Measurements from ENCODE around the gene AGXT. TPM values are rescaled to one million over a fixed set of nuclear protein-coding genes. Genes with fewer than 3 reads are reported as not detected.

The AGXT gene
- total and polyA plus RNA-seq, 2 of the 8 experiments (the other 6 are each of a cell fraction or from before 2014, with no cell fraction given), result 0.03 TPM; not detected in 1

- Histone ChIP-seq H2BK15ac (ENCODE audit: low read length) (no peak overlapping the region), H4K91ac (replicated peaks; ENCODE audit: insufficient read length, low read length) (no peak overlapping the region), H3K9me3 (ENCODE audit: insufficient read depth in 2 of 2, low read depth in 1 of 2, low read length in 1 of 2) (no peaks in the 10 kb centered on the region), H3K9ac (replicated peaks in 1 of 4; ENCODE audit: extremely low read depth in 1 of 4, low read depth in 3 of 4, low read length in 3 of 4) (no peak overlapping the region), H3K18ac (ENCODE audit: extremely low read depth, low read length) (no peak overlapping the region), H3K23me2 (ENCODE audit: low read depth, low read length) (no peaks in the 10 kb centered on the region), H2AFZ (ENCODE audit: low read length) (no peak overlapping the region), H4K20me1 (replicated peaks in 1 of 2; ENCODE audit: control insufficient read depth in 1 of 2, insufficient read depth in 2 of 2, low read length in 2 of 2) (no peaks in the 10 kb centered on the region), H3K56ac (replicated peaks; ENCODE audit: insufficient read length, low read depth, low read length) (no peak overlapping the region), H3K27me3 (replicated peaks in 1 of 4; ENCODE audit: control insufficient read depth in 3 of 4, extremely low read depth in 1 of 4, insufficient read depth in 3 of 4, low read length in 3 of 4) (no peaks in the 10 kb centered on the region), H3K4me1 (replicated peaks in 1 of 4; ENCODE audit: control insufficient read depth in 3 of 4, insufficient read depth in 4 of 4, low read length in 3 of 4) (peaks cover 0 to under 1% (median 0%) of the 10 kb centered on the region in 4 experiments; a peak in 2 of 7 replicates), H2BK12ac (ENCODE audit: low read depth, low read length) (no peak overlapping the region), H3K14ac (ENCODE audit: insufficient read length) (no peak overlapping the region), H2BK20ac (ENCODE audit: low read length) (no peak overlapping the region), H3K36me3 (ENCODE audit: control insufficient read depth in 2 of 4, insufficient read depth in 4 of 4, low read length in 3 of 4) (no peaks in the 10 kb centered on the region), H3K23ac (ENCODE audit: insufficient read length) (no peak overlapping the region), H3K79me2 (ENCODE audit: control insufficient read depth in 1 of 2, insufficient read depth in 2 of 2, low read length in 2 of 2) (no peaks in the 10 kb centered on the region), H4K8ac (ENCODE audit: extremely low read depth, insufficient read depth, low read length) (no peak overlapping the region), H2AK5ac (ENCODE audit: low read depth, low read length) (no peak overlapping the region), H3K4ac (replicated peaks; ENCODE audit: insufficient read length, low read depth, low read length) (no peak overlapping the region), H3K4me3 (ENCODE audit: extremely low read depth in 1 of 4, insufficient read depth in 2 of 4, low read depth in 3 of 4, low read length in 4 of 4) (no peak overlapping the region), H3K4me2 (ENCODE audit: insufficient read depth in 1 of 2, low read depth in 2 of 2, low read length in 2 of 2) (no peak overlapping the region), H2BK120ac (replicated peaks; ENCODE audit: low read depth, low read length) (no peak overlapping the region), H2BK5ac (ENCODE audit: low read depth, low read length) (no peak overlapping the region), H3K27ac (ENCODE audit: low read depth, low read length) (no peak overlapping the region), H3K79me1 (ENCODE audit: low read depth, low read length) (no peaks in the 10 kb centered on the region), H4K5ac (ENCODE audit: insufficient read length, low read depth, low read length) (no peak overlapping the region)
- ChIA-PET POLR2A (ENCODE audit: partially characterized antibody) (no interaction called here), CTCF (ENCODE audit: partially characterized antibody) (interaction anchor here (1.1 to 4.4 kb wide), 4 partner anchors 12 to 65 kb away, joined by 3 to 26 read pairs (median 3); no protein-coding TSS in a partner anchor)
- 87% methylated on average over 27 of the region's 37 CpGs; no CpG with 5 or more reads in 1 of the 2 experiments for WGBS, 2 experiments (ENCODE audit: extremely low coverage in 1 of 2, insufficient coverage in 1 of 2, insufficient read length in 1 of 2, insufficient replicate concordance in 2 of 2, low coverage in 1 of 2, low lambda C conversion rate in 2 of 2, missing lambda C conversion rate in 1 of 2)
- no peak for DNase-seq (ENCODE audit: low read depth in 1 of 2, low spot score in 2 of 2)
- FAIRE-seq, result no peak
- no peak for TF ChIP-seq CTBP2 (IDR thresholded peaks at IDR 0.05; ENCODE audit: borderline replicate concordance, insufficient read depth, insufficient read length, low read length)
- TF ChIP-seq PHF8 (conservative IDR thresholded peaks at IDR 0.05; ENCODE audit: low read depth, low read length), result no peak
- no peak for TF ChIP-seq CHD2 (IDR thresholded peaks at IDR 0.05; ENCODE audit: low read length)
- no peak for TF ChIP-seq RNF2 (IDR thresholded peaks at IDR 0.05; ENCODE audit: borderline replicate concordance, low read depth, low read length, missing control alignments, poor library complexity, severe bottlenecking)
- TF ChIP-seq, protein P1, sequence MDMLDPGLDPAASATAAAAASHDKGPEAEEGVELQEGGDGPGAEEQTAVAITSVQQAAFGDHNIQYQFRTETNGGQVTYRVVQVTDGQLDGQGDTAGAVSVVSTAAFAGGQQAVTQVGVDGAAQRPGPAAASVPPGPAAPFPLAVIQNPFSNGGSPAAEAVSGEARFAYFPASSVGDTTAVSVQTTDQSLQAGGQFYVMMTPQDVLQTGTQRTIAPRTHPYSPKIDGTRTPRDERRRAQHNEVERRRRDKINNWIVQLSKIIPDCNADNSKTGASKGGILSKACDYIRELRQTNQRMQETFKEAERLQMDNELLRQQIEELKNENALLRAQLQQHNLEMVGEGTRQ (IDR thresholded peaks at IDR 0.05; ENCODE audit: low read length), result no peak
- TF ChIP-seq CBX5 (IDR thresholded peaks at IDR 0.05; ENCODE audit: low read depth, low read length), result no peak
- no peak for TF ChIP-seq KDM5A (IDR thresholded peaks at IDR 0.05; ENCODE audit: low read length)
- TF ChIP-seq BACH1 (IDR thresholded peaks at IDR 0.05; ENCODE audit: low read length), result no peak
- TF ChIP-seq POLR2AphosphoS5 (IDR thresholded peaks at IDR 0.05; ENCODE audit: low read depth, low read length), result no peak
- TF ChIP-seq TAF1 (IDR thresholded peaks at IDR 0.05; ENCODE audit: low read depth, low read length), result no peak
Observed at GRCh38 chr2:240888130-240888889, 19.7 kb downstream of the AGXT start.

All from H1 (cell line).